Lower leg skin (tissue), 3 donors: ENCODE results near the gene E2F2.

Experiments used
- POLR2A ChIP-seq, 2 donors: fragments of 450-650 bp; IDR thresholded peaks; one replicate each; pipeline ENCODE4 v1.6.1; 2016 to 2017; ENCODE audit warnings: antibody characterized with exemption in 2 of 2, mild to moderate bottlenecking in 1 of 2, moderate library complexity in 1 of 2
- TF ChIP-seq, protein P1 (sequence below), 3 donors: fragments of 450-650 bp; IDR thresholded peaks; one replicate each; pipeline ENCODE4 v1.5.1; 2016; ENCODE audit warnings: antibody characterized with exemption in 3 of 3, mild to moderate bottlenecking in 3 of 3, moderate library complexity in 2 of 3

DNA sequence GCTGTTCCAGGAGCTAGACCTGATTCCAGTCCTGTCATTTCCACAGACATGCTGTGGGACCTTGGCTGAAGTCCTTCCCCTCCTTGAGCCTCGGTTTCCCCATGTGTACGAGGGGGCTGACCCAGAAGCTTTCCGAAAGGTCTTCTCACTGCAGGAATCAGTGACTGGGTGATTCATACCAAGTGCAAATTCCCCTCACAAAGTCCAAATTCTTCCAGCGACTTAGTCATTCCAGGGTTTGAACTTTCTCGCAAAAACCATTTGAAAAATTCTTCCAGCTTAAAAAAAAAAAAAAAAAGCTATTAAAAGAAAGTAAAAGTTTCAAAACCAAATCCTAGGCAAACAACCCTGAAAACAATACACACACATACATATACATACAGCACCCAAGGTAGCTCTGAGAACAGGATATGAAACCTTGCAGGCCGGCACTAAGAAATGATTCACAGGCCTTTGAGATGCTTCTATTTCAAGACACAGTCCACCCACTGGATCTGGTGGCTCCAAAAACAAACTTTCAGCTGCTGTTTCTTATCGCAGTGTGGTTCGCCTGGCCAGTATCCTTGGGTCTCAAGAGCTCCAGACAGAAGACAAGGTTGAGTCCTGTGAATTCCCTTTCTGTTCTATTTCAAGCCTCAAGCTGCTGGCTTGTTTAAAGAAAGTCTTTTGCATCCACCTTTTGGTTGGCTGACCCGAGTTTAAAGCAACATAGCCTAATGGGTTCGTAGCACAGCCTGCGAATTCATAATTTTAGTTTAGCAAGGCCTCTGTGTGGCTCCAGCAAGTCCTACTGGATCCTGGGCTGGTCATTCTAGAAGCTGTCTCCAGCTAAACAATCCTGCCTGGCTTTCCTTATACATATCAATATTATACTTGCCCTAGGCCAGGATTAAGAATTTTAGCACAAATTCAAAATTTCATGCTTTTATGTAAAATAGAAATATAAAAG is 46.3 kb upstream of the E2F2 start:
- TF ChIP-seq POLR2A (IDR thresholded peaks at IDR 0.05): no peak
- TF ChIP-seq, protein P1, sequence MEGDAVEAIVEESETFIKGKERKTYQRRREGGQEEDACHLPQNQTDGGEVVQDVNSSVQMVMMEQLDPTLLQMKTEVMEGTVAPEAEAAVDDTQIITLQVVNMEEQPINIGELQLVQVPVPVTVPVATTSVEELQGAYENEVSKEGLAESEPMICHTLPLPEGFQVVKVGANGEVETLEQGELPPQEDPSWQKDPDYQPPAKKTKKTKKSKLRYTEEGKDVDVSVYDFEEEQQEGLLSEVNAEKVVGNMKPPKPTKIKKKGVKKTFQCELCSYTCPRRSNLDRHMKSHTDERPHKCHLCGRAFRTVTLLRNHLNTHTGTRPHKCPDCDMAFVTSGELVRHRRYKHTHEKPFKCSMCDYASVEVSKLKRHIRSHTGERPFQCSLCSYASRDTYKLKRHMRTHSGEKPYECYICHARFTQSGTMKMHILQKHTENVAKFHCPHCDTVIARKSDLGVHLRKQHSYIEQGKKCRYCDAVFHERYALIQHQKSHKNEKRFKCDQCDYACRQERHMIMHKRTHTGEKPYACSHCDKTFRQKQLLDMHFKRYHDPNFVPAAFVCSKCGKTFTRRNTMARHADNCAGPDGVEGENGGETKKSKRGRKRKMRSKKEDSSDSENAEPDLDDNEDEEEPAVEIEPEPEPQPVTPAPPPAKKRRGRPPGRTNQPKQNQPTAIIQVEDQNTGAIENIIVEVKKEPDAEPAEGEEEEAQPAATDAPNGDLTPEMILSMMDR (IDR thresholded peaks at IDR 0.05): no peak
